Raji (cell line): ENCODE measurements around the gene C2CD2.

Experiments
- POLR2A ChIP-seq: IDR thresholded peaks from 2 replicates; pipeline ENCODE4 v1.6.1; 2011; ENCODE audit warnings: low read depth, low read length, control low read depth; ENCODE audit not compliant: insufficient read depth

Gene C2CD2

GRCh38 chr21:41897047-41897669 lies 56.7 kb downstream of the C2CD2 start:
- no peak for TF ChIP-seq POLR2A

GRCh38 chr21:41895643-41896493 lies 58.0 kb downstream of the C2CD2 start:
- no peak for TF ChIP-seq POLR2A

GRCh38 chr21:41894922-41895557 lies 58.8 kb downstream of the C2CD2 start:
- TF ChIP-seq POLR2A = no peak

GRCh38 chr21:41894511-41894910 lies 59.3 kb downstream of the C2CD2 start:
- no peak for TF ChIP-seq POLR2A

GRCh38 chr21:41892726-41893125 lies 61.1 kb downstream of the C2CD2 start:
- no peak for TF ChIP-seq POLR2A

GRCh38 chr21:41891132-41891531 lies 62.7 kb downstream of the C2CD2 start:
- TF ChIP-seq POLR2A = no peak

- no peak for TF ChIP-seq POLR2A
Observed at GRCh38 chr21:41890355-41890754, 63.5 kb downstream of the C2CD2 start.

GRCh38 chr21:41888749-41889376 lies 65.0 kb downstream of the C2CD2 start:
- no peak for TF ChIP-seq POLR2A

GRCh38 chr21:41887667-41888066 lies 66.2 kb downstream of the C2CD2 start:
- no peak for TF ChIP-seq POLR2A

- TF ChIP-seq POLR2A = no peak
Observed at GRCh38 chr21:41886328-41886727, 67.5 kb downstream of the C2CD2 start.

GRCh38 chr21:41885341-41886024 lies 68.3 kb downstream of the C2CD2 start:
- no peak for TF ChIP-seq POLR2A

GRCh38 chr21:41884501-41885030 lies 69.3 kb downstream of the C2CD2 start:
- TF ChIP-seq POLR2A = no peak

- no peak for TF ChIP-seq POLR2A
Observed at GRCh38 chr21:41883582-41883981, 70.2 kb downstream of the C2CD2 start.

GRCh38 chr21:41881051-41881450 lies 72.8 kb downstream of the C2CD2 start:
- no peak for TF ChIP-seq POLR2A

GRCh38 chr21:41880153-41880552 lies 73.7 kb downstream of the C2CD2 start:
- no peak for TF ChIP-seq POLR2A
